KMS-11 (cell line): Measurements from ENCODE around the gene DSCAML1.

ENCODE experiments used
- H2AFZ ChIP-seq: fragments of 200-600 bp; sonication (generic); 2 replicates; pipeline ENCODE4 v1.6.1; 2016; ENCODE audit warnings: antibody characterized with exemption, mixed run types, low read depth
- H3K27ac ChIP-seq: fragments of 200-600 bp; sonication (generic); 2 replicates; pipeline ENCODE4 v1.6.1; 2016; ENCODE audit warnings: mild to moderate bottlenecking, mixed run types
- H3K27me3 ChIP-seq: fragments of 200-600 bp; sonication (generic); 2 replicates; pipeline ENCODE4 v1.6.1; 2017; ENCODE audit warnings: mild to moderate bottlenecking, low read depth, mixed run types, moderate library complexity; ENCODE audit not compliant: insufficient read depth
- H3K36me3 ChIP-seq: fragments of 200-600 bp; sonication (generic); 2 replicates; pipeline ENCODE4 v1.6.1; 2017; ENCODE audit warnings: mild to moderate bottlenecking, mixed run types; ENCODE audit not compliant: insufficient read depth
- H3K4me1 ChIP-seq: fragments of 200-600 bp; sonication (generic); 2 replicates; pipeline ENCODE4 v1.6.1; 2016; ENCODE audit warnings: mild to moderate bottlenecking, low read depth, mixed run types; ENCODE audit not compliant: poor library complexity, severe bottlenecking
- H3K4me2 ChIP-seq: fragments of 200-600 bp; sonication (generic); 2 replicates; pipeline ENCODE4 v1.7.0; 2016; ENCODE audit warnings: mild to moderate bottlenecking, mixed run types
- H3K4me3 ChIP-seq: fragments of 200-600 bp; sonication (generic); IDR thresholded peaks from 2 replicates; pipeline ENCODE4 v1.6.1; 2017; ENCODE audit warnings: low read depth, low read length, mixed read lengths; ENCODE audit not compliant: insufficient read depth
- H3K79me2 ChIP-seq: fragments of 200-600 bp; sonication (generic); 2 replicates; pipeline ENCODE4 v1.6.1; 2016; ENCODE audit warnings: low read depth, mixed run types; ENCODE audit not compliant: insufficient read depth
- H3K9ac ChIP-seq: fragments of 200-600 bp; sonication (generic); 2 replicates; pipeline ENCODE4 v1.6.1; 2016; ENCODE audit warnings: mild to moderate bottlenecking, mixed run types
- H4K20me1 ChIP-seq: fragments of 200-600 bp; sonication (generic); 2 replicates; pipeline ENCODE4 v1.6.1; 2016; ENCODE audit warnings: mild to moderate bottlenecking, mixed run types; ENCODE audit not compliant: insufficient read depth
- TF ChIP-seq, protein P1 (sequence below): fragments of 200-600 bp; sonication (generic); conservative IDR thresholded peaks from 2 replicates; pipeline ENCODE4 v1.6.1; 2017; ENCODE audit warnings: low read depth, mild to moderate bottlenecking, antibody characterized with exemption, low read length, moderate library complexity, mixed read lengths

DSCAML1 gene

DNA sequence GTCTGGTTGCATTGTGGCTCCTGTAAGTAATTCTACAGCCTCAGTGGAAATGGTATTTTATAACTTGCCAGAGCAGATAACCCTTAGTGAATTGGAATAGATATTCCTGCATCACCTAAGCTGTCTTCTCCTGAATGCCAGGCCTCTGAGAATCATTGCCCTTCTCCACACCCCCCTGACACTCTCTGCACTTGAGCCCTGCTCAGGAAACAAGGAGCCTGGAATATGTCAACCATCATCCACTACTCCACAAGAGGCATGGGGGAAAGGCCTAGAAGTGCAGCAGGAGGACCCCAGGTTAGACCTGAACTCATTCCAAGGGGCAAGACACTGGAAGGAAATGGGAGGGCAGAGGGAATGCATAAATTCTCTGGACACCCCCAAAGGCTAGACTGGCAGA is 72.4 kb downstream of the DSCAML1 start:
- no peak overlapping the region for H3K9ac ChIP-seq
- H3K79me2 ChIP-seq, result no peaks in the 10 kb centered on the region
- peaks cover 31% of the 10 kb centered on the region for H3K4me1 ChIP-seq
- H3K4me3 ChIP-seq, result no peak overlapping the region
- H3K27ac ChIP-seq, result no peak overlapping the region
- H2AFZ ChIP-seq, result no peak overlapping the region
- H4K20me1 ChIP-seq, result no peaks in the 10 kb centered on the region
- TF ChIP-seq, protein P1, sequence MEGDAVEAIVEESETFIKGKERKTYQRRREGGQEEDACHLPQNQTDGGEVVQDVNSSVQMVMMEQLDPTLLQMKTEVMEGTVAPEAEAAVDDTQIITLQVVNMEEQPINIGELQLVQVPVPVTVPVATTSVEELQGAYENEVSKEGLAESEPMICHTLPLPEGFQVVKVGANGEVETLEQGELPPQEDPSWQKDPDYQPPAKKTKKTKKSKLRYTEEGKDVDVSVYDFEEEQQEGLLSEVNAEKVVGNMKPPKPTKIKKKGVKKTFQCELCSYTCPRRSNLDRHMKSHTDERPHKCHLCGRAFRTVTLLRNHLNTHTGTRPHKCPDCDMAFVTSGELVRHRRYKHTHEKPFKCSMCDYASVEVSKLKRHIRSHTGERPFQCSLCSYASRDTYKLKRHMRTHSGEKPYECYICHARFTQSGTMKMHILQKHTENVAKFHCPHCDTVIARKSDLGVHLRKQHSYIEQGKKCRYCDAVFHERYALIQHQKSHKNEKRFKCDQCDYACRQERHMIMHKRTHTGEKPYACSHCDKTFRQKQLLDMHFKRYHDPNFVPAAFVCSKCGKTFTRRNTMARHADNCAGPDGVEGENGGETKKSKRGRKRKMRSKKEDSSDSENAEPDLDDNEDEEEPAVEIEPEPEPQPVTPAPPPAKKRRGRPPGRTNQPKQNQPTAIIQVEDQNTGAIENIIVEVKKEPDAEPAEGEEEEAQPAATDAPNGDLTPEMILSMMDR, result no peak
- H3K4me2 ChIP-seq, result no peak overlapping the region
- H3K27me3 ChIP-seq, result no peaks in the 10 kb centered on the region
- no peaks in the 10 kb centered on the region for H3K36me3 ChIP-seq

DNA sequence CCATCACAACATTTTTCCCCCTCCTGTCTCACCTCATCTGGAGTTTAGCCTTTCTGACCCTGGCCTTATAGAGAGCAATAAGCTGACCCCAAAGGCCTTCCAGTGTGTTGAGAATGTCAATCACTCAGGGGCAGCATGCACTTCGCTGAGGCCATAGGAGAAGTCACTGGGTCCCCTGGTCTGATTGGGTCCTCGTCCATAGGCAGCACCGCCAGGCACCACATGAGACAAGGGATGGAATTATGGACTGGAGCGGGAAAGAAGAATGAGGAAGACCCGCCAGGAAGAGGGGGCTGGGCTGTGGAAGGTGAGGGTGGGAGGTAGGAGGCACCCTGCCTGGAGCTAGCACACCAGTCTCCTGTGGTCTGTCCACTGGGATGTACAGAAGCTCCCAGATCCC is 72.9 kb downstream of the DSCAML1 start:
- no peak overlapping the region for H3K9ac ChIP-seq
- no peak overlapping the region for H2AFZ ChIP-seq
- TF ChIP-seq, protein P1, result no peak
- H3K79me2 ChIP-seq, result no peaks in the 10 kb centered on the region
- H3K4me3 ChIP-seq, result no peak overlapping the region
- H3K27me3 ChIP-seq, result no peaks in the 10 kb centered on the region
- H3K4me1 ChIP-seq, result peaks cover 31% of the 10 kb centered on the region
- no peaks in the 10 kb centered on the region for H3K36me3 ChIP-seq
- no peak overlapping the region for H3K4me2 ChIP-seq
- H3K27ac ChIP-seq, result no peak overlapping the region
- no peaks in the 10 kb centered on the region for H4K20me1 ChIP-seq

DNA sequence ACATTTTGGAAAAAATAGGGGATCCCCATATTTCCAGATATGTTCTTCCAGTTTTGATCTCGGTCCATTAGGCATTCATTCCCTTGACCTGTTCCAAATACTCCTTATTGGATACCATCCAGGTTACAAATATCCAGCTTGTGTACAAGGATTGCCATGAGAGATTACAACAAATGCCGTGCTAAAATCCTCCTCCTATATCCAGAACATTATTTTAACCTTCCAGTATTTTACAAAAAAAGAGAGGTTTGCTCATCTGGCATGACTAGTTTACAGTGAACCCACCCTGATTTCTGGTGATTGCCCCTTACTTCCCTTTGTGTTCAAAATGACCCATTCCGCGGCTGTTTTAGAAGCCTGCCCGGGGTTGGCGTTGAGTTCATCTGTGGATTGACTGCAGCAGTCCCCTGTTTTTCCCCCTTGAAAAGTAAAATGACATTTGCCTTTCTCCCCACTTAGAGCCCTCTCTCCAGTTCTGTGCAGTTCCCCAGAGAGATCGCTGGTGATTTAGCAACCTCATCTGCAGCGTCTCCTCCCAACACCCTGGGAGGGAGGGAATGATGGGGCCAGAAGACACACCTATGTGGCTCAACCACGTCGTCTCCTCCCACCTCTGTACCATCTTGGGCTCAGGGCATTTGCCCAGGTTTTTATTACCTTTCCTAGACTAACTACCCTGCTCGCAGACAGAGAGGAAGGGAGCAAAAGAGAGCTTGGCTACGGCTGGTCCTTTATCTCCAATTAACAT is 73.6 kb downstream of the DSCAML1 start:
- Histone ChIP-seq H3K36me3 (no peaks in the 10 kb centered on the region), H3K27ac (no peak overlapping the region), H3K79me2 (no peaks in the 10 kb centered on the region), H3K9ac (no peak overlapping the region), H3K4me3 (no peak overlapping the region), H2AFZ (no peak overlapping the region), H3K4me2 (peak overlapping the region; percentile 78; the same call in 1 of the 2 replicates), H4K20me1 (no peaks in the 10 kb centered on the region), H3K4me1 (peaks cover 36% of the 10 kb centered on the region), H3K27me3 (no peaks in the 10 kb centered on the region)
- TF ChIP-seq, protein P1, result no peak

GRCh38 chr11:117722082-117722481 is 74.9 kb downstream of the DSCAML1 start:
- no peak overlapping the region for H3K4me3 ChIP-seq
- H3K4me2 ChIP-seq, result peak overlapping the region; percentile 78
- H3K27ac ChIP-seq, result peak overlapping the region; percentile 49
- no peaks in the 10 kb centered on the region for H3K27me3 ChIP-seq
- TF ChIP-seq, protein P1, result no peak
- H3K36me3 ChIP-seq, result no peaks in the 10 kb centered on the region
- H2AFZ ChIP-seq, result no peak overlapping the region; the same call in 1 of the 2 replicates
- H3K4me1 ChIP-seq, result peaks cover 44% of the 10 kb centered on the region
- H4K20me1 ChIP-seq, result no peaks in the 10 kb centered on the region
- no peaks in the 10 kb centered on the region for H3K79me2 ChIP-seq
- H3K9ac ChIP-seq, result no peak overlapping the region; the same call in 1 of the 2 replicates
